Nephron progenitor cell (in vitro differentiated cells): ENCODE data around the gene SLC25A30.
"Not testable (repeated sequence)": the region's sequence is repeated elsewhere in the genome, so short reads cannot be mapped to it uniquely, and the experiment has no call there.

ENCODE experiments used
- DNase-seq: peaks from one replicate; pipeline ENCODE4 v3.0.0; 2021
- H3K27ac Mint-ChIP-seq: 2 replicates; pipeline ENCODE4 v1.8.0; 2021; ENCODE audit warnings: mild to moderate bottlenecking, moderate library complexity, mixed read lengths
- H3K27me3 Mint-ChIP-seq: 2 replicates; pipeline ENCODE4 v1.8.0; 2021; ENCODE audit warnings: mild to moderate bottlenecking, low read depth, mixed read lengths; ENCODE audit not compliant: poor library complexity
- H3K36me3 Mint-ChIP-seq: 2 replicates; pipeline ENCODE4 v1.8.0; 2021; ENCODE audit warnings: low read depth, mixed read lengths
- H3K4me1 Mint-ChIP-seq: 2 replicates; pipeline ENCODE4 v1.8.0; 2021; ENCODE audit warnings: mixed read lengths
- H3K4me3 Mint-ChIP-seq: 2 replicates; pipeline ENCODE4 v1.8.0; 2021; ENCODE audit warnings: mild to moderate bottlenecking, moderate library complexity, mixed read lengths
- H3K9me3 Mint-ChIP-seq: 2 replicates; pipeline ENCODE4 v1.8.0; 2021; ENCODE audit warnings: mild to moderate bottlenecking, moderate library complexity, mixed read lengths
- TF ChIP-seq, protein P1 (sequence below): fragments of 200-600 bp; sonication (generic); IDR thresholded peaks from 2 replicates; pipeline ENCODE4 v1.5.0; 2021; ENCODE audit warnings: antibody characterized with exemption

The SLC25A30 gene

DNA sequence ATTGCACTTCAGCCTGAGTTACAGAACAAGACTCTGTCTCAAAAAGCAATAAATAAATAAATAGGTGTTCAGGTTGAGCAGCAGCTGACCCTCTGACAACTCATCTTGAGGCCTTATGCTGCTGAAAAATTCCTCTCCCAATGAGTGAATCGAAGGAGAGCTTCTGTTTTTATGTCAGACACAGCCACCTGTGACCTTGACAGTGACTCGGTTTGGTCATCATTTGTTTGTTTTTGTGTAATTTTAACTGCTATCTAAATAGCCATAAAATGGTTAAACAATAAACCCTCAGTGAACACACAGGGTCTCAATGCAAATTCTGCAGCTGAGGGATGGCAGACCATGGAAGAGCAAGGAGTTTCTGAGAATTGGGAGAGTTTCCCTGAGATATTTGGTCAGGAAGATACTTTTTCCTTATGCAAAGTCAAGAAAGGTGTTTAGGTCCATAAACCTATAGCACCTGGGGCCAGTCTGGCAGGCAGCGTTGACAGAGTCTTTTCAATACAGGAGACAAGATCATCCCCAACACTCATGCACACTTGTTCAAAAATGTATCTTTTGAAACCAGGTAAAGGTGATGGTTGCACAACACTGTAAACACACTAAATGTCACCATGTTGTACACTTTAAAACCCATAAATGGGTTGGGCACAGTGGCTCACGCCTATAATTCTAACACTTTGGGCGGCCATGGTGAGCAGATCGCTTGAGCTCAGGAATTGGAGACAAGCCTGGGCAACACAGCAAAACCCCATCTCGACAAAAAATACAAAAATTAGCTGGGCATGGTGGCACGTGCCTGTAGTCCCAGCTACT is 16.6 kb upstream of the SLC25A30 start:
- DNase-seq = no peak
- no peak overlapping the region for H3K4me3 Mint-ChIP-seq
- no peak overlapping the region for H3K27ac Mint-ChIP-seq
- no peaks in the 10 kb centered on the region for H3K36me3 Mint-ChIP-seq
- H3K27me3 Mint-ChIP-seq = no peaks in the 10 kb centered on the region
- TF ChIP-seq, protein P1, sequence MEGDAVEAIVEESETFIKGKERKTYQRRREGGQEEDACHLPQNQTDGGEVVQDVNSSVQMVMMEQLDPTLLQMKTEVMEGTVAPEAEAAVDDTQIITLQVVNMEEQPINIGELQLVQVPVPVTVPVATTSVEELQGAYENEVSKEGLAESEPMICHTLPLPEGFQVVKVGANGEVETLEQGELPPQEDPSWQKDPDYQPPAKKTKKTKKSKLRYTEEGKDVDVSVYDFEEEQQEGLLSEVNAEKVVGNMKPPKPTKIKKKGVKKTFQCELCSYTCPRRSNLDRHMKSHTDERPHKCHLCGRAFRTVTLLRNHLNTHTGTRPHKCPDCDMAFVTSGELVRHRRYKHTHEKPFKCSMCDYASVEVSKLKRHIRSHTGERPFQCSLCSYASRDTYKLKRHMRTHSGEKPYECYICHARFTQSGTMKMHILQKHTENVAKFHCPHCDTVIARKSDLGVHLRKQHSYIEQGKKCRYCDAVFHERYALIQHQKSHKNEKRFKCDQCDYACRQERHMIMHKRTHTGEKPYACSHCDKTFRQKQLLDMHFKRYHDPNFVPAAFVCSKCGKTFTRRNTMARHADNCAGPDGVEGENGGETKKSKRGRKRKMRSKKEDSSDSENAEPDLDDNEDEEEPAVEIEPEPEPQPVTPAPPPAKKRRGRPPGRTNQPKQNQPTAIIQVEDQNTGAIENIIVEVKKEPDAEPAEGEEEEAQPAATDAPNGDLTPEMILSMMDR = no peak
- H3K9me3 Mint-ChIP-seq = no peaks in the 10 kb centered on the region
- H3K4me1 Mint-ChIP-seq = no peaks in the 10 kb centered on the region

DNA sequence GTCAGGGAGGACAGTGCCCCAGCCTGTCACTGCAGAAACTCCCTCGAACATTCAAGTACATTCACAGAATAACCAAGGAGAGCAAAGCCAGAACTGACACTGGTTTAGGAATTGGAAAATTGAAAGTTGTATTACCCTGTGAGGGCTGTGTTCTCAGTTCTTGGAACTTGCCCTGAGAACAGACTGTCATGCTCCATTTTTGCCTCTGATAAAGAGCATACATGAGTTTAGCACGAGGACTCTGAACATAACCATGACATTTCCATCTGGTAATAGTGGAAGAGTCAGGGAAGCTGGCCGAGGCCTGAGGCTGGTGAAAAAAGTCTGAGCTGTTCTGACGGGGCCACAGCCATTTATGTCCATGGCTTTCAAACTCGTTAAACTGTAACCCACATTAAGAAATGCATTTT is 15.2 kb upstream of the SLC25A30 start:
- TF ChIP-seq, protein P1 = no peak
- Mint-ChIP-seq H3K27ac (no peak overlapping the region), H3K4me1 (no peaks in the 10 kb centered on the region), H3K36me3 (no peaks in the 10 kb centered on the region), H3K27me3 (peaks cover 6% of the 10 kb centered on the region), H3K4me3 (no peak overlapping the region), H3K9me3 (no peaks in the 10 kb centered on the region)
- no peak for DNase-seq

DNA sequence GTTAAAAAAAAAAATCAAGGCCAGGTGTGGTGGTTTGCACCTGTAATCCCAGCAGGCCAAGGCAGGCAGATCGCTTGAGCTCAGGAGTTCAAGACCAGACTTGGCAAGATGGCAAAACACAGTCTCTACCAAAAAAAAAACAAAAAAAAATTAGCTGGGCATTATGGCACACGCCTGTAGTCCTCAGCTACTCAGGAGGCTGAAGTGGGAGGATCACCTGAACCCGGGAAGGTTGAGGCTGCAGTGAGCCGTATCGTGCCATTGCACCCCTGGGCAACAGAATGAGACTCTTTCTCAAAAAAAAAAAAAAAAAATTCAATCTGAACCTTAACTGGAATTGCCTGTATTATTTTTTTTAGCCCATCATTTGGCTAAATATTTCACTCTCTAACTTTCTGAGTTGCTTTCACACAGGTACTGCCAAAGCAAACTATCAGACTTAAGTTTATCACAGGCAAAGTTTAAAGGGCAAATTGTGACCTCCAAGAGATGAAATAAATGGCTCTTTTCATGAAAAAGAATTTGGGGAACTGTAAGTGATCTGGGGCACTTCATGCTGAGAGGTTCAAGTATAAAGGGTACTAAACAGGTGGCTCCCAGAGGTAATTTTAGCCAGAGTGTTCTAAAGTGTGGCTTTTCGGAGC is 14.7 kb upstream of the SLC25A30 start:
- no peaks in the 10 kb centered on the region for H3K36me3 Mint-ChIP-seq
- H3K27me3 Mint-ChIP-seq = peaks cover 10% of the 10 kb centered on the region
- no peak overlapping the region for H3K4me3 Mint-ChIP-seq
- H3K9me3 Mint-ChIP-seq = no peaks in the 10 kb centered on the region
- TF ChIP-seq, protein P1 = no peak
- DNase-seq = no peak
- H3K4me1 Mint-ChIP-seq = no peaks in the 10 kb centered on the region
- H3K27ac Mint-ChIP-seq = no peak overlapping the region

- H3K36me3 Mint-ChIP-seq, H3K27me3 Mint-ChIP-seq, DNase-seq, H3K4me3 Mint-ChIP-seq, H3K4me1 Mint-ChIP-seq, H3K9me3 Mint-ChIP-seq, H3K27ac Mint-ChIP-seq: not testable (repeated sequence)
Measured at GRCh38 chr13:45426056-45426841, 8.1 kb upstream of the SLC25A30 start.

DNA sequence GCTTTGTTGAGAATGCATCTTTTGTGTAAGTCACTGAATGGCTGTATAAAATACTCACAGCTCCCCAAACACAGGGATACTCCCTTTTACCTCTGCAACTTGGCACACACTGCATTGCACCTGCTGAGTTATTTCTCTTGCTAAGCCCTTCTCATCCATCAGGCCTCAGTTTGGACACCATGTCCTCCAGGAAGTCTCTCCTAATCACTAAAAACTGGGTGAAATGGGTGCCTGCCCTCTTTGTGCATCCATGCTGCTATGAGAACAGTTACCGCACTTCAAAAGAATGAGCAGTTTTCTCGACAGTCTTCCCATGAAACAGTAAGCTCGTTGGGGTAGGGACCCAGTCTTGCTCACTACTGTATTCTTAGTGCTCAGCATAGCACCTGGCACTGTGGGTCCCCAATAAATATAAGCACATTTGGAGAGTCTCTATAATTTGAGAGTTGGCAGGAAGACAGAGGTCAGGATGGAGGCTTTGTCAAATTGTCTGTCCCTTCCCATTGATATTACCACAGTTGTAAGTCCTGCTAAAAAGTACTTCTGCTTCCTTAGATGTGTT is 4.6 kb upstream of the SLC25A30 start:
- Mint-ChIP-seq H3K27ac (no peak overlapping the region), H3K4me1 (peaks cover 4% of the 10 kb centered on the region), H3K36me3 (no peaks in the 10 kb centered on the region), H3K27me3 (peaks cover 8% of the 10 kb centered on the region), H3K4me3 (no peak overlapping the region), H3K9me3 (no peaks in the 10 kb centered on the region)
- TF ChIP-seq, protein P1 = no peak
- DNase-seq = no peak

DNA sequence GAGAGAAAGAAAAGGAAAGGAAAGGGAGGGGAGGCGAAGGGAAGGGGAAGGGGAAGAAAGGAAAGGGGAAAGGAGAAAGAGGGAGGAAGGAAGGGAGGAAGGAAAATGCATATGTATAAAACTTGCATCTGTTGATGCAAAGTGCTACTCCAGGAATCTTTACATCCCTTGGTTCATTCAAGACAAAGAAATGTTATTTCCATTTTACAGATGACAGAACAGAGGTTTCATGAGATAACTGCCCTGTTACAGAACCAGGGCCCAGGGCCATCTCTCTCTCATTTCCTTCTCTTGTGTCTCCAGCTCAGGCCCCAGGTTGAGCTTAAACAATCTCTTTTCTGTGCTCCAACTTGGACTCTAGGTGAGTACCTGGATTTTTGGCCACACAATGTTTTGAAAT is 1.8 kb upstream of the SLC25A30 start:
- peak overlapping the region; percentile 23 for H3K4me3 Mint-ChIP-seq
- H3K9me3 Mint-ChIP-seq = no peaks in the 10 kb centered on the region

GRCh38 chr13:45419389-45419788 is 1.2 kb upstream of the SLC25A30 start:
- H3K4me3 Mint-ChIP-seq, H3K9me3 Mint-ChIP-seq, H3K36me3 Mint-ChIP-seq, DNase-seq, H3K27ac Mint-ChIP-seq: not testable (repeated sequence)
- peaks cover 23% of the 10 kb centered on the region for H3K4me1 Mint-ChIP-seq
- peaks cover 16% of the 10 kb centered on the region for H3K27me3 Mint-ChIP-seq

More for the DNA sequence above, 1.8 kb upstream of the SLC25A30 start:
- peaks cover 18% of the 10 kb centered on the region for H3K4me1 Mint-ChIP-seq
- DNase-seq = no peak
- H3K27ac Mint-ChIP-seq = no peak overlapping the region
- TF ChIP-seq, protein P1 = no peak
- no peaks in the 10 kb centered on the region for H3K36me3 Mint-ChIP-seq
- peaks cover 16% of the 10 kb centered on the region for H3K27me3 Mint-ChIP-seq
